Measurements from ENCODE around the gene PPOX.

- TF ChIP-seq POLR2A (IDR thresholded peaks at IDR 0.05; ENCODE audit: extremely low read depth, insufficient read length) (no peak), CTCF (IDR thresholded peaks at IDR 0.05; ENCODE audit: low read depth, low read length) (peak; percentile 81), MYC (IDR thresholded peaks at IDR 0.05; ENCODE audit: low read depth, low read length) (no peak)
- TF ChIP-seq, protein P1, sequence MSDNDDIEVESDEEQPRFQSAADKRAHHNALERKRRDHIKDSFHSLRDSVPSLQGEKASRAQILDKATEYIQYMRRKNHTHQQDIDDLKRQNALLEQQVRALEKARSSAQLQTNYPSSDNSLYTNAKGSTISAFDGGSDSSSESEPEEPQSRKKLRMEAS (IDR thresholded peaks at IDR 0.05; ENCODE audit: low read depth, low read length), result no peak
Measured at GRCh38 chr1:161209790-161210409, 43.7 kb downstream of the PPOX start.

Measured in NB4 (cell line).